Measurements from ENCODE around the gene ZNF175. TPM values are rescaled to one million over a fixed set of nuclear protein-coding genes. Genes with fewer than 3 reads are reported as not detected.

The ZNF175 gene
- total RNA-seq, 1 donor: 7.6 TPM

DNA sequence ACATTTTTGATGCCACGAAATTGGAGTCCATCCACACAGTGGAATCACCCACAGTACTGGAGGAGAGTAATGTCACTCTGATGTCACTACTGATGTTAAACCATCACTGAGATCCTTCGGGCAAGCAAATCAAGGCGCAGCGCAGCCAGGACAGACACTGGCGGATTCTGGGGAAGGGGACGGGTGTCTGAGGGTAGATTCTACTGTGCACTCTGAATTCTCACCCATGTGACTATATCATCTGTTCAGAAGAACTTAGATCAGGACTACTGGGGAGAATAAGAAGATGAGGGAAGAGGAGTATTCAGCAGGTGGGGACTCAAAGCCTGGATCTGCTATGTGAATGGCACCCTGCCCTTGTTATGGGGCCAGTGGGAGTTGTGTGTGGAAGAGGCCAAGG lies 27.0 kb upstream of the ZNF175 start:
- H4K20me1 ChIP-seq (ENCODE audit: insufficient read depth, low read length): no peaks in the 10 kb centered on the region
- no peak for DNase-seq (ENCODE audit: insufficient read length, low spot score, missing footprints)
- no peaks in the 10 kb centered on the region for H3K36me3 ChIP-seq (ENCODE audit: insufficient read depth, low read length)
- no peaks in the 10 kb centered on the region for H3K27me3 ChIP-seq (ENCODE audit: insufficient read depth, low read length)
- no peak for TF ChIP-seq CTCF (IDR thresholded peaks at IDR 0.05; ENCODE audit: extremely low read depth, low read depth, low read length)
- H2AFZ ChIP-seq (ENCODE audit: low read length): no peak overlapping the region
- no peaks in the 10 kb centered on the region for H3K9me3 ChIP-seq (ENCODE audit: low read depth, low read length)
- no peak overlapping the region for H3K4me3 ChIP-seq (ENCODE audit: insufficient read depth, low read length)
- H3K79me2 ChIP-seq (ENCODE audit: insufficient read depth, low read length): no peaks in the 10 kb centered on the region
- no peak overlapping the region for H3K4me2 ChIP-seq (ENCODE audit: insufficient read depth, low read length)
- peaks cover 21% of the 10 kb centered on the region for H3K4me1 ChIP-seq (ENCODE audit: insufficient read depth, low read length)
- H3K27ac ChIP-seq (ENCODE audit: low read depth, low read length): no peak overlapping the region

- H2AFZ ChIP-seq (ENCODE audit: low read length): no peak overlapping the region
- no peak for TF ChIP-seq CTCF (IDR thresholded peaks at IDR 0.05; ENCODE audit: extremely low read depth, low read depth, low read length)
- H3K4me2 ChIP-seq (ENCODE audit: insufficient read depth, low read length): peak overlapping the region; percentile 38
- H3K36me3 ChIP-seq (ENCODE audit: insufficient read depth, low read length): no peaks in the 10 kb centered on the region
- H3K27ac ChIP-seq (ENCODE audit: low read depth, low read length): peak overlapping the region; percentile 81
- H3K9me3 ChIP-seq (ENCODE audit: low read depth, low read length): no peaks in the 10 kb centered on the region
- H3K4me3 ChIP-seq (ENCODE audit: insufficient read depth, low read length): no peak overlapping the region
- no peaks in the 10 kb centered on the region for H3K79me2 ChIP-seq (ENCODE audit: insufficient read depth, low read length)
- H3K27me3 ChIP-seq (ENCODE audit: insufficient read depth, low read length): no peaks in the 10 kb centered on the region
- H4K20me1 ChIP-seq (ENCODE audit: insufficient read depth, low read length): no peaks in the 10 kb centered on the region
- no peak for DNase-seq (ENCODE audit: insufficient read length, low spot score, missing footprints)
- H3K4me1 ChIP-seq (ENCODE audit: insufficient read depth, low read length): peaks cover 21% of the 10 kb centered on the region
Observed at GRCh38 chr19:51546107-51546649, 24.9 kb upstream of the ZNF175 start.

GRCh38 chr19:51546650-51547396 lies 24.3 kb upstream of the ZNF175 start:
- peak; percentile 21 for DNase-seq (ENCODE audit: insufficient read length, low spot score, missing footprints)
- no peak overlapping the region for H3K4me3 ChIP-seq (ENCODE audit: insufficient read depth, low read length)
- no peak overlapping the region for H2AFZ ChIP-seq (ENCODE audit: low read length)

More at GRCh38 chr19:51546650-51547396, 24.3 kb upstream of the ZNF175 start:
- Histone ChIP-seq H3K79me2 (ENCODE audit: insufficient read depth, low read length) (no peaks in the 10 kb centered on the region), H3K4me2 (ENCODE audit: insufficient read depth, low read length) (peak overlapping the region; percentile 38), H3K9me3 (ENCODE audit: low read depth, low read length) (no peaks in the 10 kb centered on the region), H4K20me1 (ENCODE audit: insufficient read depth, low read length) (no peaks in the 10 kb centered on the region), H3K4me1 (ENCODE audit: insufficient read depth, low read length) (peaks cover 21% of the 10 kb centered on the region), H3K27me3 (ENCODE audit: insufficient read depth, low read length) (no peaks in the 10 kb centered on the region), H3K27ac (ENCODE audit: low read depth, low read length) (peak overlapping the region; percentile 81), H3K36me3 (ENCODE audit: insufficient read depth, low read length) (no peaks in the 10 kb centered on the region)
- no peak for TF ChIP-seq CTCF (IDR thresholded peaks at IDR 0.05; ENCODE audit: extremely low read depth, low read depth, low read length)

Data from osteoblast (primary cell).